Brain microvascular endothelial cell (primary cell): ENCODE results near the gene TBPL2.

Experiments
- DNase-seq: peaks from one replicate; pipeline ENCODE4 v3.0.0-alpha.2; 2020
- H3K27ac ChIP-seq: fragments of 250-450 bp; sonication (Bioruptor Pico); 2 replicates; pipeline ENCODE4 v1.5.1; 2020; ENCODE audit warnings: mild to moderate bottlenecking, moderate library complexity
- H3K27me3 ChIP-seq: fragments of 250-450 bp; sonication (Bioruptor Pico); replicated peaks from 2 replicates; pipeline ENCODE4 v1.5.1; 2020; ENCODE audit warnings: mild to moderate bottlenecking
- H3K36me3 ChIP-seq: fragments of 250-450 bp; sonication (Bioruptor Pico); replicated peaks from 2 replicates; pipeline ENCODE4 v1.5.1; 2020; ENCODE audit warnings: mild to moderate bottlenecking
- H3K4me3 ChIP-seq: 2 replicates; pipeline ENCODE4 v1.5.1; 2011; ENCODE audit warnings: low read depth, mild to moderate bottlenecking, control low read depth, low read length, moderate library complexity
- CTCF ChIP-seq: IDR thresholded peaks from 2 replicates; pipeline ENCODE4 v1.5.1; 2011; ENCODE audit warnings: low read depth, mild to moderate bottlenecking, moderate library complexity, low read length, control low read depth, inconsistent platforms; ENCODE audit errors: missing control alignments
- in situ Hi-C: cut with HindIII; loops from 2 replicates; pipeline ENCODE4 v1.10.0; 2017; ENCODE audit warnings: low sequenced_read_pairs, low pct_ligation_motif_present

TBPL2 gene

GRCh38 chr14:55438066-55438683 lies 2.2 kb downstream of the TBPL2 start:
- H3K4me3 ChIP-seq = no peak overlapping the region
- in situ Hi-C loops = loop anchor here (25.0 kb wide), 1 partner anchor 1049 kb away; no protein-coding TSS in a partner anchor
- DNase-seq = peak; percentile 58
- no peaks in the 10 kb centered on the region for H3K27me3 ChIP-seq
- H3K36me3 ChIP-seq = no peaks in the 10 kb centered on the region
- peak; percentile 69 for TF ChIP-seq CTCF
- H3K27ac ChIP-seq = no peak overlapping the region

GRCh38 chr14:55436931-55437330 lies 3.5 kb downstream of the TBPL2 start:
- no peak for TF ChIP-seq CTCF
- no peak for DNase-seq
- in situ Hi-C loops = loop anchor here (25.0 kb wide), 1 partner anchor 1050 kb away; no protein-coding TSS in a partner anchor
- Histone ChIP-seq H3K27me3 (no peaks in the 10 kb centered on the region), H3K36me3 (no peaks in the 10 kb centered on the region), H3K4me3 (no peak overlapping the region), H3K27ac (no peak overlapping the region)

- no peaks in the 10 kb centered on the region for H3K36me3 ChIP-seq
- no peaks in the 10 kb centered on the region for H3K27me3 ChIP-seq
- DNase-seq = no peak
- H3K4me3 ChIP-seq = no peak overlapping the region
- in situ Hi-C loops = loop anchor here (25.0 kb wide), 1 partner anchor 1051 kb away; no protein-coding TSS in a partner anchor
- H3K27ac ChIP-seq = no peak overlapping the region
- no peak for TF ChIP-seq CTCF
Measured at GRCh38 chr14:55436519-55436918, 3.9 kb downstream of the TBPL2 start.

- Histone ChIP-seq H3K27ac (no peak overlapping the region), H3K4me3 (no peak overlapping the region), H3K27me3 (no peaks in the 10 kb centered on the region), H3K36me3 (no peaks in the 10 kb centered on the region)
- in situ Hi-C loops = loop anchor here (25.0 kb wide), 1 partner anchor 1053 kb away; no protein-coding TSS in a partner anchor
- no peak for TF ChIP-seq CTCF
- DNase-seq = no peak
Measured at GRCh38 chr14:55434805-55435174, 5.6 kb downstream of the TBPL2 start.

- no peak overlapping the region for H3K27ac ChIP-seq
- H3K27me3 ChIP-seq = no peaks in the 10 kb centered on the region
- DNase-seq = no peak
- in situ Hi-C loops = loop anchor here (25.0 kb wide), 1 partner anchor 1053 kb away; no protein-coding TSS in a partner anchor
- no peak for TF ChIP-seq CTCF
- no peak overlapping the region for H3K4me3 ChIP-seq
- H3K36me3 ChIP-seq = no peaks in the 10 kb centered on the region
Measured at GRCh38 chr14:55433880-55434804, 6.3 kb downstream of the TBPL2 start.
